Fibroblast of lung (primary cell): ENCODE data around the gene PRC1. TPM values are rescaled to one million over a fixed set of nuclear protein-coding genes. Genes with fewer than 3 reads are reported as not detected.
A peak's percentile ranks its signal among the peaks of the same experiment; 100 is the strongest.

Experiments used
- DNase-seq, 2 donors: peaks; one replicate each; pipeline versions ENCODE4 v3.0.0 to v3.0.0-alpha.2; 2010; ENCODE audit warnings: low read depth in 2 of 2
- H2AFZ ChIP-seq: 2 replicates; pipeline ENCODE4 v1.5.1; 2012; ENCODE audit warnings: low read length, control low read depth, inconsistent platforms
- H3K27ac ChIP-seq: 2 replicates; pipeline ENCODE4 v1.5.1; 2011; ENCODE audit warnings: low read length, control low read depth; ENCODE audit not compliant: insufficient read depth
- H3K27me3 ChIP-seq: 2 replicates; pipeline ENCODE4 v1.5.1; 2011; ENCODE audit warnings: mild to moderate bottlenecking, low read length; ENCODE audit not compliant: control insufficient read depth, insufficient read depth
- H3K36me3 ChIP-seq: 2 replicates; pipeline ENCODE4 v1.5.1; 2011; ENCODE audit warnings: low read length; ENCODE audit not compliant: control insufficient read depth, insufficient read depth
- H3K4me1 ChIP-seq: 2 replicates; pipeline ENCODE4 v1.5.1; 2011; ENCODE audit warnings: low read length; ENCODE audit not compliant: control insufficient read depth, insufficient read depth; ENCODE audit errors: extremely low read depth
- H3K4me2 ChIP-seq: 2 replicates; pipeline ENCODE4 v1.5.1; 2011; ENCODE audit warnings: low read length, control low read depth; ENCODE audit not compliant: insufficient read depth; ENCODE audit errors: extremely low read depth
- H3K4me3 ChIP-seq, 4 experiments: fragments of 200-600 bp in 1 of 4; sonication (generic) in 1 of 4; replicated peaks in 1 of 4; 2 replicates each; pipeline ENCODE4 v1.5.1; 2011 to 2016; ENCODE audit warnings: low read length in 4 of 4, low read depth in 3 of 4, mild to moderate bottlenecking in 3 of 4, control low read depth in 2 of 4, inconsistent platforms in 1 of 4, mixed read lengths in 1 of 4; ENCODE audit not compliant: insufficient read depth in 1 of 4; ENCODE audit errors: control extremely low read depth in 1 of 4
- H3K79me2 ChIP-seq: 2 replicates; pipeline ENCODE4 v1.5.1; 2012; ENCODE audit warnings: mild to moderate bottlenecking, low read length, inconsistent platforms; ENCODE audit not compliant: control insufficient read depth, insufficient read depth
- H3K9ac ChIP-seq: 2 replicates; pipeline ENCODE4 v1.5.1; 2011; ENCODE audit warnings: mild to moderate bottlenecking, low read length, control low read depth; ENCODE audit not compliant: insufficient read depth
- H3K9me3 ChIP-seq: 2 replicates; pipeline ENCODE4 v1.5.1; 2012; ENCODE audit warnings: low read depth, low read length; ENCODE audit not compliant: control insufficient read depth, insufficient read depth
- H4K20me1 ChIP-seq: 2 replicates; pipeline ENCODE4 v1.5.1; 2011; ENCODE audit warnings: low read length; ENCODE audit not compliant: control insufficient read depth, insufficient read depth; ENCODE audit errors: extremely low read depth
- EZH2 ChIP-seq: IDR thresholded peaks from 2 replicates; pipeline ENCODE4 v1.5.1; 2012; ENCODE audit warnings: low read length, control low read depth, mild to moderate bottlenecking; ENCODE audit errors: missing control alignments
- polyA plus RNA-seq, 2 donors: library from polyadenylated mRNA; depleted of rRNA in 1 of 2; stranded (reverse) in 1 of 2; unstranded in 1 of 2; fragments of >200 nt; gene quantifications; 2 replicates each; pipeline ENCODE4 v1.2.1, GENCODE V29; 2011 to 2012; ENCODE audit warnings: missing spikeins in 1 of 2
- total RNA-seq: library from RNA; depleted of rRNA; stranded (reverse); fragments of >200 nt; gene quantifications from 2 replicates; pipeline ENCODE4 v1.2.1, GENCODE V29; 2014
- TF ChIP-seq, protein P1 (sequence below), 2 donors: IDR thresholded peaks in 1 of 2; conservative IDR thresholded peaks in 1 of 2; 1 replicate in 1 of 2; 2 replicates in 1 of 2; pipeline ENCODE4 v1.5.1; 2011 to 2012; ENCODE audit warnings: low read length in 2 of 2, control low read depth in 1 of 2, inconsistent platforms in 1 of 2, low read depth in 1 of 2, mild to moderate bottlenecking in 1 of 2

The PRC1 gene
- total and polyA plus RNA-seq, 2 donors (not counting 1 experiment from before 2014, with no cell fraction given) = 57.8 to 60.5 TPM

- no peak overlapping the region for H2AFZ ChIP-seq
- TF ChIP-seq EZH2 = no peak
- TF ChIP-seq, protein P1, sequence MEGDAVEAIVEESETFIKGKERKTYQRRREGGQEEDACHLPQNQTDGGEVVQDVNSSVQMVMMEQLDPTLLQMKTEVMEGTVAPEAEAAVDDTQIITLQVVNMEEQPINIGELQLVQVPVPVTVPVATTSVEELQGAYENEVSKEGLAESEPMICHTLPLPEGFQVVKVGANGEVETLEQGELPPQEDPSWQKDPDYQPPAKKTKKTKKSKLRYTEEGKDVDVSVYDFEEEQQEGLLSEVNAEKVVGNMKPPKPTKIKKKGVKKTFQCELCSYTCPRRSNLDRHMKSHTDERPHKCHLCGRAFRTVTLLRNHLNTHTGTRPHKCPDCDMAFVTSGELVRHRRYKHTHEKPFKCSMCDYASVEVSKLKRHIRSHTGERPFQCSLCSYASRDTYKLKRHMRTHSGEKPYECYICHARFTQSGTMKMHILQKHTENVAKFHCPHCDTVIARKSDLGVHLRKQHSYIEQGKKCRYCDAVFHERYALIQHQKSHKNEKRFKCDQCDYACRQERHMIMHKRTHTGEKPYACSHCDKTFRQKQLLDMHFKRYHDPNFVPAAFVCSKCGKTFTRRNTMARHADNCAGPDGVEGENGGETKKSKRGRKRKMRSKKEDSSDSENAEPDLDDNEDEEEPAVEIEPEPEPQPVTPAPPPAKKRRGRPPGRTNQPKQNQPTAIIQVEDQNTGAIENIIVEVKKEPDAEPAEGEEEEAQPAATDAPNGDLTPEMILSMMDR (conservative IDR thresholded peaks at IDR 0.05 in 1 of 2, IDR thresholded peaks at IDR 0.05 in 1 of 2; ENCODE audit: low read depth in 1 of 2, low read length in 2 of 2) = no peak
- H3K9me3 ChIP-seq = no peaks in the 10 kb centered on the region
- no peaks in the 10 kb centered on the region for H4K20me1 ChIP-seq
- H3K79me2 ChIP-seq = no peaks in the 10 kb centered on the region
- no peak overlapping the region for H3K27ac ChIP-seq
- no peaks in the 10 kb centered on the region for H3K4me1 ChIP-seq
- H3K4me3 ChIP-seq = no peak overlapping the region
- no peak overlapping the region for H3K9ac ChIP-seq
- H3K27me3 ChIP-seq = no peaks in the 10 kb centered on the region
- no peak overlapping the region for H3K4me2 ChIP-seq
- no peaks in the 10 kb centered on the region for H3K36me3 ChIP-seq
- DNase-seq = no peak
Observed at GRCh38 chr15:91039996-91040395, 45.7 kb upstream of the PRC1 start.

GRCh38 chr15:91032919-91033803, 38.8 kb upstream of the PRC1 start:
- H3K36me3 ChIP-seq = no peaks in the 10 kb centered on the region
- no peak overlapping the region for H3K9ac ChIP-seq
- no peak overlapping the region for H2AFZ ChIP-seq
- peak in 1 of 2 donors; percentile 10 for DNase-seq
- no peaks in the 10 kb centered on the region for H3K79me2 ChIP-seq
- peaks cover 4% of the 10 kb centered on the region for H3K27me3 ChIP-seq
- no peaks in the 10 kb centered on the region for H3K4me1 ChIP-seq
- H4K20me1 ChIP-seq = no peaks in the 10 kb centered on the region
- no peak overlapping the region for H3K27ac ChIP-seq
- H3K4me3 ChIP-seq = no peak overlapping the region
- H3K9me3 ChIP-seq = no peaks in the 10 kb centered on the region
- TF ChIP-seq EZH2 = no peak
- TF ChIP-seq, protein P1 (conservative IDR thresholded peaks at IDR 0.05 in 1 of 2, IDR thresholded peaks at IDR 0.05 in 1 of 2; ENCODE audit: low read depth in 1 of 2, low read length in 2 of 2) = peak; percentile 25 to 52
- no peak overlapping the region for H3K4me2 ChIP-seq

GRCh38 chr15:91031796-91032195, 37.5 kb upstream of the PRC1 start:
- Histone ChIP-seq H3K4me1 (no peaks in the 10 kb centered on the region), H3K36me3 (no peaks in the 10 kb centered on the region), H2AFZ (no peak overlapping the region), H3K9me3 (no peaks in the 10 kb centered on the region), H3K27me3 (peaks cover 4% of the 10 kb centered on the region), H3K9ac (no peak overlapping the region), H3K4me2 (no peak overlapping the region), H4K20me1 (no peaks in the 10 kb centered on the region), H3K79me2 (no peaks in the 10 kb centered on the region), H3K4me3 (no peak overlapping the region), H3K27ac (no peak overlapping the region)
- TF ChIP-seq, protein P1 (conservative IDR thresholded peaks at IDR 0.05 in 1 of 2, IDR thresholded peaks at IDR 0.05 in 1 of 2; ENCODE audit: low read depth in 1 of 2, low read length in 2 of 2) = no peak
- no peak for TF ChIP-seq EZH2
- DNase-seq = no peak
